Chondrocyte (in vitro differentiated cells): Measurements from ENCODE around the gene SVIL. TPM values are rescaled to one million over a fixed set of nuclear protein-coding genes. Genes with fewer than 3 reads are reported as not detected.
A peak's percentile ranks its signal among the peaks of the same experiment; 100 is the strongest.
"Not testable (repeated sequence)": the region's sequence is repeated elsewhere in the genome, so short reads cannot be mapped to it uniquely, and the experiment has no call there.

ENCODE experiments used
- DNase-seq: peaks from one replicate; pipeline ENCODE4 v3.0.0; 2021; ENCODE audit warnings: mixed read lengths, low spot score
- H3K27ac Mint-ChIP-seq: one replicate; pipeline ENCODE4 v1.8.0; 2021; ENCODE audit warnings: mild to moderate bottlenecking, moderate library complexity, mixed read lengths; ENCODE audit not compliant: unreplicated experiment
- H3K27me3 Mint-ChIP-seq: 2 replicates; pipeline ENCODE4 v1.8.0; 2021; ENCODE audit warnings: low read depth, mixed read lengths
- H3K36me3 Mint-ChIP-seq: 2 replicates; pipeline ENCODE4 v1.8.0; 2021; ENCODE audit warnings: low read depth, mixed read lengths
- H3K4me1 Mint-ChIP-seq: 2 replicates; pipeline ENCODE4 v1.8.0; 2021; ENCODE audit warnings: low read depth, mild to moderate bottlenecking, mixed read lengths
- H3K4me3 Mint-ChIP-seq: one replicate; pipeline ENCODE4 v1.8.0; 2021; ENCODE audit warnings: mild to moderate bottlenecking, moderate library complexity, mixed read lengths; ENCODE audit not compliant: unreplicated experiment
- H3K9me3 Mint-ChIP-seq: 2 replicates; pipeline ENCODE4 v1.8.0; 2021; ENCODE audit warnings: low read depth, mixed read lengths
- CTCF ChIP-seq: fragments of 200-600 bp; sonication (generic); IDR thresholded peaks from 2 replicates; pipeline ENCODE4 v1.5.0; 2021; ENCODE audit warnings: antibody characterized with exemption, mild to moderate bottlenecking, moderate library complexity
- total RNA-seq: library from RNA; stranded (reverse); gene quantifications from 3 replicates; pipeline ENCODE4 v1.2.1, GENCODE V29; 2021

Gene SVIL
- total RNA-seq, 1 donor from 2014 or later, result 112 TPM

GRCh38 chr10:29493697-29494096 is 141.1 kb downstream of the SVIL start:
- no peaks in the 10 kb centered on the region for H3K9me3 Mint-ChIP-seq
- no peak for DNase-seq
- H3K4me1 Mint-ChIP-seq, result peaks cover 14% of the 10 kb centered on the region
- H3K27ac Mint-ChIP-seq, result no peak overlapping the region
- H3K27me3 Mint-ChIP-seq, result no peaks in the 10 kb centered on the region
- H3K4me3 Mint-ChIP-seq, result no peak overlapping the region
- no peak for TF ChIP-seq CTCF
- H3K36me3 Mint-ChIP-seq, result peaks cover 30% of the 10 kb centered on the region

GRCh38 chr10:29492774-29493173 is 142.0 kb downstream of the SVIL start:
- H3K27ac Mint-ChIP-seq, result no peak overlapping the region
- DNase-seq, result no peak
- H3K36me3 Mint-ChIP-seq, result peaks cover 37% of the 10 kb centered on the region
- H3K27me3 Mint-ChIP-seq, result no peaks in the 10 kb centered on the region
- no peaks in the 10 kb centered on the region for H3K9me3 Mint-ChIP-seq
- peaks cover 14% of the 10 kb centered on the region for H3K4me1 Mint-ChIP-seq
- no peak overlapping the region for H3K4me3 Mint-ChIP-seq
- no peak for TF ChIP-seq CTCF

GRCh38 chr10:29491918-29492317 is 142.9 kb downstream of the SVIL start:
- DNase-seq, result no peak
- peaks cover 14% of the 10 kb centered on the region for H3K4me1 Mint-ChIP-seq
- H3K27ac Mint-ChIP-seq, result no peak overlapping the region
- TF ChIP-seq CTCF, result no peak
- H3K27me3 Mint-ChIP-seq, result no peaks in the 10 kb centered on the region
- H3K9me3 Mint-ChIP-seq, result no peaks in the 10 kb centered on the region
- H3K36me3 Mint-ChIP-seq, result peaks cover 43% of the 10 kb centered on the region
- H3K4me3 Mint-ChIP-seq, result no peak overlapping the region

- not testable (repeated sequence) for H3K9me3 Mint-ChIP-seq, H3K4me1 Mint-ChIP-seq, DNase-seq, H3K4me3 Mint-ChIP-seq, H3K27me3 Mint-ChIP-seq, H3K27ac Mint-ChIP-seq
- H3K36me3 Mint-ChIP-seq, result peaks cover 49% of the 10 kb centered on the region
Observed at GRCh38 chr10:29490781-29491280, 143.9 kb downstream of the SVIL start.

- H3K4me1 Mint-ChIP-seq, H3K27ac Mint-ChIP-seq, H3K4me3 Mint-ChIP-seq, H3K9me3 Mint-ChIP-seq, DNase-seq, H3K27me3 Mint-ChIP-seq: not testable (repeated sequence)
- peaks cover 58% of the 10 kb centered on the region for H3K36me3 Mint-ChIP-seq
Observed at GRCh38 chr10:29488471-29488870, 146.3 kb downstream of the SVIL start.

- not testable (repeated sequence) for DNase-seq, H3K27ac Mint-ChIP-seq, H3K4me3 Mint-ChIP-seq, H3K9me3 Mint-ChIP-seq, H3K27me3 Mint-ChIP-seq, H3K4me1 Mint-ChIP-seq
- peak; percentile 69 for TF ChIP-seq CTCF
- peaks cover 52% of the 10 kb centered on the region for H3K36me3 Mint-ChIP-seq
Observed at GRCh38 chr10:29487884-29488266, 146.9 kb downstream of the SVIL start.

- not testable (repeated sequence) for H3K4me3 Mint-ChIP-seq, H3K9me3 Mint-ChIP-seq, H3K27ac Mint-ChIP-seq, H3K27me3 Mint-ChIP-seq, DNase-seq
- Mint-ChIP-seq H3K4me1 (peaks cover 14% of the 10 kb centered on the region), H3K36me3 (peaks cover 48% of the 10 kb centered on the region)
Observed at GRCh38 chr10:29487032-29487883, 147.5 kb downstream of the SVIL start.
